Measurements from ENCODE around the gene NTN1. TPM values are rescaled to one million over a fixed set of nuclear protein-coding genes. Genes with fewer than 3 reads are reported as not detected.

NTN1 gene
- total and polyA plus RNA-seq, 2 of the 13 experiments (the other 11 are each of a cell fraction or from before 2014, with no cell fraction given): 0.04 to 0.05 TPM

- no peak for TF ChIP-seq ZBTB39 (CRISPR knock-in tag; IDR thresholded peaks at IDR 0.05)
- peak; percentile 51; the same call in 1 of the 2 replicates for TF ChIP-seq SALL1 (CRISPR knock-in tag; IDR thresholded peaks at IDR 0.05)
- TF ChIP-seq ZNF350 (CRISPR knock-in tag; IDR thresholded peaks at IDR 0.05; ENCODE audit: borderline replicate concordance, low read depth): no peak
- peak; percentile 81; the same call in 1 of the 2 replicates for TF ChIP-seq ZNF609 (CRISPR knock-in tag; IDR thresholded peaks at IDR 0.05; ENCODE audit: borderline replicate concordance)
- TF ChIP-seq TBX2 (CRISPR knock-in tag; IDR thresholded peaks at IDR 0.05; ENCODE audit: borderline replicate concordance): peak; percentile 48
- no peak for TF ChIP-seq CSRNP1 (CRISPR knock-in tag; IDR thresholded peaks at IDR 0.05)
- TF ChIP-seq SOX6 (IDR thresholded peaks at IDR 0.05): no peak
- peak; percentile 69; the same call in 1 of the 2 replicates for TF ChIP-seq SOX6 (CRISPR knock-in tag; IDR thresholded peaks at IDR 0.05)
- no peak for TF ChIP-seq HMGA1 (CRISPR knock-in tag; conservative IDR thresholded peaks at IDR 0.05)
- TF ChIP-seq ATF7-NPFF (CRISPR knock-in tag; IDR thresholded peaks at IDR 0.05; ENCODE audit: low read depth): 0 out of 2 replicates have a peak, but pooled peaks have one; percentile 18
- TF ChIP-seq ZBTB3 (CRISPR knock-in tag; IDR thresholded peaks at IDR 0.05; ENCODE audit: borderline replicate concordance, low read depth): no peak
- no peak for TF ChIP-seq HNF1A (IDR thresholded peaks at IDR 0.05; ENCODE audit: low read depth)
- peak; percentile 22; the same call in 1 of the 2 replicates for TF ChIP-seq HNF1A (CRISPR knock-in tag; IDR thresholded peaks at IDR 0.05; ENCODE audit: borderline replicate concordance)
- TF ChIP-seq IRX3 (CRISPR knock-in tag; IDR thresholded peaks at IDR 0.05; ENCODE audit: borderline replicate concordance, low read depth): peak; percentile 39; the same call in 1 of the 2 replicates
Observed at GRCh38 chr17:9258115-9259015, 237.1 kb downstream of the NTN1 start (continued).

Data from HepG2 (cell line).